Measurements from ENCODE around the gene SUB1.

Gene SUB1

DNA sequence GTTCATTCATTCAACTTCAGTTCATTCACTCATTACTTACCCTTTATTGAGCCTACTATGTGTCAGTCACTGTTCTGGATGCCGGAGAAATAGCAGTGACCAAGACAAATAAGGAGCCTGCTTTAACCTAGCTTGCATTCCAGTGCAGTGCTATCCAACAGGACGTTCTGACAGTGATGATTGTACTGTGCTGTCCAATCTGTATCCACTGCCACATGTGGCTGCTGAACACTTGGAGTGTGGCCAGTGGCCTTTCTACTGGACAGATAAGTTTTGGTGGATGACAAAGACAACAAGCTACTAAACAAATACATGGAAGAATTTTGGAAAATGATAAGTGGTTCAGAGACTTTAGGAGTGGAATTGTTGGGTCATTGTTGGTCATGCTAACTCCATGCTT lies 33.6 kb downstream of the SUB1 start:
- TF ChIP-seq ZBTB7A (IDR thresholded peaks at IDR 0.05; ENCODE audit: low read depth) (no peak), TAF1 (IDR thresholded peaks at IDR 0.05; ENCODE audit: low read depth) (no peak), CEBPB (IDR thresholded peaks at IDR 0.05) (no peak), EP300 (IDR thresholded peaks at IDR 0.05; ENCODE audit: borderline replicate concordance) (no peak), FOXM1 (IDR thresholded peaks at IDR 0.05; ENCODE audit: borderline replicate concordance, low read depth) (no peak), YY1 (IDR thresholded peaks at IDR 0.05; ENCODE audit: low read depth) (no peak), TCF12 (IDR thresholded peaks at IDR 0.05; ENCODE audit: low read depth) (no peak), NFIC (IDR thresholded peaks at IDR 0.05) (no peak), TEAD4 (IDR thresholded peaks at IDR 0.05) (no peak), REST (IDR thresholded peaks at IDR 0.05; ENCODE audit: low read depth) (no peak), CREB1 (IDR thresholded peaks at IDR 0.05; ENCODE audit: low read depth) (no peak), MAX (IDR thresholded peaks at IDR 0.05) (no peak), EGR1 (IDR thresholded peaks at IDR 0.05) (no peak), RAD21 (IDR thresholded peaks at IDR 0.05; ENCODE audit: low read depth) (no peak)
- TF ChIP-seq, protein P1, sequence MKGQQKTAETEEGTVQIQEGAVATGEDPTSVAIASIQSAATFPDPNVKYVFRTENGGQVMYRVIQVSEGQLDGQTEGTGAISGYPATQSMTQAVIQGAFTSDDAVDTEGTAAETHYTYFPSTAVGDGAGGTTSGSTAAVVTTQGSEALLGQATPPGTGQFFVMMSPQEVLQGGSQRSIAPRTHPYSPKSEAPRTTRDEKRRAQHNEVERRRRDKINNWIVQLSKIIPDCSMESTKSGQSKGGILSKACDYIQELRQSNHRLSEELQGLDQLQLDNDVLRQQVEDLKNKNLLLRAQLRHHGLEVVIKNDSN (IDR thresholded peaks at IDR 0.05): no peak

DNA sequence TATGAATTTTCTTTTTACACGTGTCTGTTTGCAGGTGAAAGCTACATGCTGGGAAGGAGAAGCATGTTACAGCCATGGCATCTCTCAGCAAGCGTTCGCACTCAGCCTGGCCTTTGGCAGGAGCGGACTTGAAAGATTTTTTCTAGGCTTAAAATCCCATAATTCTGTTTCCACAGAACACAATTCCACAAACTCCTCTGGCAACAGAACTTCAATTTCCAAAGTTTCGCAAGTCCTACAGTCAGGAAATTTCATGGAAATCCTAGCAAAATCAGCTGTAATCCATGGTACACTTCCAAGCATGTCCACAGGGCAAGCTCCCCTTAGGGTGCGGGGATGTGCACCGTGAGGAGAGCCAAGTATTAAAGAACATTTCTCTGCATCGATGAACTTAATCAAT lies 35.9 kb downstream of the SUB1 start:
- TF ChIP-seq TEAD4 (IDR thresholded peaks at IDR 0.05): no peak
- TF ChIP-seq REST (IDR thresholded peaks at IDR 0.05; ENCODE audit: low read depth): no peak
- TF ChIP-seq CEBPB (IDR thresholded peaks at IDR 0.05): no peak
- no peak for TF ChIP-seq FOXM1 (IDR thresholded peaks at IDR 0.05; ENCODE audit: borderline replicate concordance, low read depth)
- TF ChIP-seq CREB1 (IDR thresholded peaks at IDR 0.05; ENCODE audit: low read depth): no peak
- no peak for TF ChIP-seq NFIC (IDR thresholded peaks at IDR 0.05)
- TF ChIP-seq, protein P1 (IDR thresholded peaks at IDR 0.05): no peak
- TF ChIP-seq YY1 (IDR thresholded peaks at IDR 0.05; ENCODE audit: low read depth): no peak
- no peak for TF ChIP-seq EP300 (IDR thresholded peaks at IDR 0.05; ENCODE audit: borderline replicate concordance)
- TF ChIP-seq MAX (IDR thresholded peaks at IDR 0.05): no peak
- TF ChIP-seq TCF12 (IDR thresholded peaks at IDR 0.05; ENCODE audit: low read depth): no peak

GRCh38 chr5:32625106-32625505 lies 39.7 kb downstream of the SUB1 start:
- TF ChIP-seq TEAD4 (IDR thresholded peaks at IDR 0.05): no peak
- TF ChIP-seq EP300 (IDR thresholded peaks at IDR 0.05; ENCODE audit: borderline replicate concordance): no peak
- TF ChIP-seq NFIC (IDR thresholded peaks at IDR 0.05): no peak
- TF ChIP-seq CEBPB (IDR thresholded peaks at IDR 0.05): no peak
- no peak for TF ChIP-seq REST (IDR thresholded peaks at IDR 0.05; ENCODE audit: low read depth)
- no peak for TF ChIP-seq CREB1 (IDR thresholded peaks at IDR 0.05; ENCODE audit: low read depth)
- TF ChIP-seq RAD21 (IDR thresholded peaks at IDR 0.05; ENCODE audit: low read depth): no peak
- no peak for TF ChIP-seq YY1 (IDR thresholded peaks at IDR 0.05; ENCODE audit: low read depth)
- TF ChIP-seq TAF1 (IDR thresholded peaks at IDR 0.05; ENCODE audit: low read depth): no peak
- no peak for TF ChIP-seq FOXM1 (IDR thresholded peaks at IDR 0.05; ENCODE audit: borderline replicate concordance, low read depth)
- TF ChIP-seq EGR1 (IDR thresholded peaks at IDR 0.05): no peak
- no peak for TF ChIP-seq MAX (IDR thresholded peaks at IDR 0.05)
- TF ChIP-seq, protein P1 (IDR thresholded peaks at IDR 0.05): no peak
- TF ChIP-seq ZBTB7A (IDR thresholded peaks at IDR 0.05; ENCODE audit: low read depth): no peak
- no peak for TF ChIP-seq TCF12 (IDR thresholded peaks at IDR 0.05; ENCODE audit: low read depth)

DNA sequence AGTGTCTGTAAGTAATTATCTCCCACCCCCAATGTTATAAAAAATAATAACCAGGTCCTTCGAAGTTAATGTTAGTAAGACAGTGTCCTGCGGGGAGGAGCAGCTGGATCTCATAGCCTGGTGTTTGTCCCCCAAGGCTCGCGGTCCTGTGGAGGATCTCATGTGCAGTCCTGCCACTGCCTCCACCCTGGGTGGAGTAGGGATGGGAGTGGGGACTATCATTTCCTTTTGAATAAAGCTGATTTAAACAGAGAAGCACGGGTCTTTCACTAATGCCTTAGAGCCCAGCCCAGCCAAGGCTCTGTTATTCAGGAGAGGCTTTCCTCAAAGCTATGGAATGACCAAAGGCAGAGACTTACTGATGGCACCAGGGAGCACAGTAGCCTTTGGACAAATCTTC lies 40.2 kb downstream of the SUB1 start:
- TF ChIP-seq CEBPB (IDR thresholded peaks at IDR 0.05) (no peak), TAF1 (IDR thresholded peaks at IDR 0.05; ENCODE audit: low read depth) (no peak)
